NCI-H2171 (cell line): ENCODE measurements around the gene ARHGDIA.
A peak's percentile ranks its signal among the peaks of the same experiment; 100 is the strongest.
"Not testable (repeated sequence)": the region's sequence is repeated elsewhere in the genome, so short reads cannot be mapped to it uniquely, and the experiment has no call there.

Experiments
- DNase-seq: peaks from one replicate; lab custom pipeline; 2025; lab: John Stamatoyannopoulos, UW

Gene ARHGDIA

GRCh38 chr17:81843713-81844326 is 27.3 kb downstream of the ARHGDIA start:
- no peak for DNase-seq

- DNase-seq: no peak
Measured at GRCh38 chr17:81842725-81843504, 28.2 kb downstream of the ARHGDIA start.

DNA sequence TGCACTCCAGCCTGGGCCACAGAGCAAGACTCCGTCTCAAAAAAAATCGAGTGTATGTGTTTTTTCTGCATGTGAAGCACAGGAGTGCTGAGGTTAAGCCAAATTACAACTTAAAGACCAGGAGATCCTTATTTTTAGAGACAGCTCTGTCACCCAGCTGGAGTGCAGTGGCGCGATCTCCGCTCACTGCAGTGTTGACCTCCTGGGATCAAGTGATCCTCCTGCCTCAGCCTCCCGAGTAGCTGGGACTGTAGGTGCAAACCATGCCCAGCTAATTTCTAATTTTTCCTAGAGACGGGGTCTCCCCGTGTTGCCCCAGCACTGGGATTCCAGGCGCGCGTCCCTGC is 28.8 kb downstream of the ARHGDIA start:
- no peak for DNase-seq

DNA sequence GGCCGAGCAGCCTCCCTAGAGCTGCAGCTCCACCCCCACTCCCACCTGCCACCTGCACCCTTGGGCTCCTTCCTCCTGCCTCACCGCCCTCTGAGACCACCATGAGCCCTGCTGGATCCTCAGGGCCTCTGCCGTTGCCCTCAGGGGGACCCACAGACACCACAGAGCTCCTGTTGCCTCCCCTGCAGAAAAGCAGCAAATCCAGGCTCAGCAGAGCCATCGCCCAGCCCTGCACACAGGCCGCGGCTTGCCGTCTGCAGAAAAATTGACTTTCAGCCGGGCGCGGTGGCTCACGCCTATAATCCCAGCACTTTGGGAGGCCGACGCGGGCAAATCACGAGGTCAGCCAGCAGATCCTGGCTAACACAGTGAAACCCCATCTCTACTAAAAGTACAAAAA is 29.3 kb downstream of the ARHGDIA start:
- no peak for DNase-seq

GRCh38 chr17:81840826-81841778 is 30.0 kb downstream of the ARHGDIA start:
- DNase-seq: no peak

DNA sequence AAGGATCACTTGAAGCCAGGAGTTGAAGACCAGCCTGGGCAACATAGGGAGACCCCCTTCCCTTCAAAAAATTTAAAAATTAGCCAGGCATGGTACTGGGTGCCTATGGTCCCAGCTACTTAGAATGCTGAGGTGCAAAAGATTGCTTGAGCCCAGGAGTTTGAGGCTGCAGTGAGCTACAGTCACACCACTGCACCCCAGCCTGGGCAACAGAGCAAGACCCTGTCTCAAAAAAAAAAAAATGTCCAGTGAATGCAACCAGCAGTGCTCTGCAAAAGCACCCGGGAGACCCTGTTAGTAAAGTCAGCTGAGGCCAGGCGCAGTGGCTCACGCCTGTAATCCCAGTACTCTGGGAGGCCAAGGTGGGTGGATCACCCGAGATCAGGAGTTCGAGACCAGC is 31.1 kb downstream of the ARHGDIA start:
- not testable (repeated sequence) for DNase-seq

- DNase-seq: no peak
Measured at GRCh38 chr17:81839301-81839700, 31.8 kb downstream of the ARHGDIA start.

GRCh38 chr17:81838753-81839255 is 32.3 kb downstream of the ARHGDIA start:
- no peak for DNase-seq

GRCh38 chr17:81837641-81838040 is 33.5 kb downstream of the ARHGDIA start:
- no peak for DNase-seq

DNA sequence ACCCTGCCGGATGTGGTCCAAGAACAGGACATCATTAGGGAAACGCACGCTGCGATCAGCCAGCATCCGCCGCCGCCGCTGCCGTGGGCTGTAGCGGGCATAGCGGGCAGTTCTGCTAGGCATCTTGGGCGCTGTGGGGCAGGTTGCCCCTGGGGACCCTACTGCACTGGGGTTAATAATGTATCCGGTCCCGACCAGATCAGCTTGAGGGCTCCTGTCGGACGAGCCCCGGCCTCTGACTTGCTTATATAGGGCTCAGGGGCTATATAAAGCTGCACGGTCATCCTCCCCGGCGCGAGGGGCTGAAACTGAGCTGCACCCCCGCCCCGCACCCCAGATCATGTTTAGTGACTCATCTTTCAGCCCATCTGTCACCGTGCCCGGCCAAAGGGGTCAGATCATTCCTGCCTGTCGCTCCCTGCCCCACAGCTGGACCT is 36.3 kb downstream of the ARHGDIA start, which contains the start of gene PPP1R27:
PPP1R27 (minus strand) TSS at position 220 of the 437 bp plus-strand sequence; CDS start at position 123, 97 bp downstream.
- DNase-seq: no peak

DNA sequence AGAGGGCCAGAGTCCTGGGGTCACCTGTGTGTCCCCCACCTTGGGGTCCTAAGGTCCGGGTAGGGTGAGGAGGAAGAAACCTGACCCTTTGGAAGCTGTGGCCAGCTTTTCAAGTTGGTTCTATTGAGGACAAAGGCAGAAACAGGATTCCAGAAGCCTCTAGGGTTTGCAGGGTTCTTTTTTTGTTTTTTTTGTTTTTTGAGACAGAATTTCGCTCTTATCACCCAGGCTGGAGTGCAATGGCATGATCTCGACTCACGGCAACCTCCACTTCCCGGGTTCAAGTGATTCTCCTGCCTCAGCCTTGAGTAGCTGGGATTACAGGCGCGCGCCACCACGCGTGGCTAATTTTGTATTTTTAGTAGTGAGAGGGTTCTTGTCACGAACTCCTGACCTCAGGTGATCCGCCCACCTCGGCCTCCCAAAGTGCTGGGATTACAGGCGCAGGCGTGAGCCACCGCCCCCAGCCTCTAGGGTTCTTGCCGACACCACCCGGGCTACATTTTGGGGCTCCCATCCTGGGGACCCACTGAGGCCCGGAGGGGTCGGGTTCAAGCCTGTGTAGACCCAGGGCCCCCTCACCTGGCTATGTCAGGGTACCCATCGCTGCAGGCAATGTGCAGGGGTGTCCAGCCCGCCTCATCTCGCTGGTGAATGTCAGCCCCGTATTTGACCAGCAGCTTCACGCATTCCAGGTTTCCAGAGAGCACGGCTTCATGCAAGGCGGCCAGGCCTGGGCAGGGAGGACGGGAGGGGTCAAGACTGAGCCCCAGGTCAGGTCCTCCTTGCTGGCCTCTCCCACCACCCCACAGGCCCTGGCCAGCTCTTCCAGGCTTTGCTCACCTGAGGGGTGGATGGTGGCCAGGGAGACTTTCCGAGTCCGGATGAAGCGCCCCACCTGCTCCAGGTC is 37.0 kb downstream of the ARHGDIA start:
- no peak for DNase-seq

GRCh38 chr17:81833160-81833920 is 37.8 kb downstream of the ARHGDIA start, which contains the start of gene MCRIP1:
Gene MCRIP1 (minus strand): TSS chr17:81833291. CDS start chr17:81824506, 8,785 bp downstream.
- DNase-seq: peak; percentile 96

- DNase-seq: no peak
Measured at GRCh38 chr17:81832608-81833159, 38.5 kb downstream of the ARHGDIA start.

- no peak for DNase-seq
Measured at GRCh38 chr17:81831957-81832607, 39.1 kb downstream of the ARHGDIA start.

- DNase-seq: no peak
Measured at GRCh38 chr17:81831563-81831956, 39.6 kb downstream of the ARHGDIA start.

DNA sequence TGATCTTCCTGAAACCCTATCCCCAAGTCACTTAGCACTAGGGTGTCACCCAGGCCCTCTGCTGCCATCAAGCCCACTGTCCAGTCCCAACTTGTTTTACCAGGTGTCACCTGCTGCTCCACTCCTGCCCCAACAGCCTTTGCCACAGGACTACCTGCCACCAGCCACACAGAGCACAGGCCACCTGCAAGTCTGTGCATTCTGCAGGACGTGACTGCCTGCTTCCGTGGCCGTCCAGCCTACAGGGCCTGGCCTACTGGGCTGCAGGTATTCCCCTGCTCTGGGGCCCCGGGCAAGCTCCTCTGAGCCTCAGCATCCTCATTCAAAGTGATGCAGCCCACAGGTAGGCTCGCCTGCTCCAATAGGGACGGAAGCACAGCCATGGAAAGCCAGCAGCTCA is 41.3 kb downstream of the ARHGDIA start:
- DNase-seq: no peak

DNA sequence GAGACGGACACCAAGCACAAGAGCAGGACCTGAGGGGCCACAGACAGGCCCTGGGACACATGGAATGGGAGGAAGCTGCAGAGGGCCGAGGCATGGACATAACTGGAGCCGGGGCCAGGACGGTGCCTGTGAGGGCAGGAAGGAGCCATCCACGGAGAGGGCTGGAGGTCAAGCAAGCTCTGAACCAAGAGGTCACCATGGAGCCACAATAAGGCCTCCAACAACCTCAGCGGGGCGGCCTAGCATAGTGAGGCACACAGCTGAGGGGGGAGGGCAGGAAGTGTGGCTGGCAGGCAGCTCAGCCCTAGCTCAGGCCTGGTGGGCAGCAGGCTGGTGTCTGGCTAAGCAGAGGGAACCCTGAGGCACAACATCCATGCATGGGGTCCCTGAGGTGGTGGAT is 42.5 kb downstream of the ARHGDIA start:
- no peak for DNase-seq

DNA sequence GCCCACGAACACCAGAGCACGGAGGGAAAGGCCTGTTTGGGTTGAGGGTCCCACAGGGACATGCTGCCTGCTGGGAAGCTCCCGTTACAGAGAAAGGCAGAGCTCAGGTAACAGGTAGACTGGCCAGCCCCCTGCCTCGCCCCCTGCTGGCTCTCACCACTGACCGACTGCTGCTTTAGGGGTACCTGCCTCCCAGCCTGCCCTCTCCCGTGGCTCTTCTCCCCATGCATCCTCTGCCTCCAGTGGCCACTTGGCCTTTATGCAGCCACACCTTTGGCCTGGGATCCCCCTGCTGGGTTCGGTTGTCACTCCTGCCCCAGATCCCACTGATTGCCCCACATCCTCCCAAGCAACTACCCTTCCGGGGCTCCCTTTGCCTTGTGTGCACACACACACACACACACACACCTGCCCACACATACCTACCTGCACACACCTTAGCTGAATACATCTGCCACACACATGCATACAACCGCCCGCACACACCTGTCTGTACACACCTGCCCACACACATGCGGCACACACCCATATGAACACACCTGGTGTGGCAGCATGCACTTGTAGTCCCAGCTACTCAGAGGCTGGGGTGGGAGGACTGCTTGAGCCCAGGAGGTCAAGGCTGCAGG is 45.2 kb downstream of the ARHGDIA start:
- no peak for DNase-seq

DNA sequence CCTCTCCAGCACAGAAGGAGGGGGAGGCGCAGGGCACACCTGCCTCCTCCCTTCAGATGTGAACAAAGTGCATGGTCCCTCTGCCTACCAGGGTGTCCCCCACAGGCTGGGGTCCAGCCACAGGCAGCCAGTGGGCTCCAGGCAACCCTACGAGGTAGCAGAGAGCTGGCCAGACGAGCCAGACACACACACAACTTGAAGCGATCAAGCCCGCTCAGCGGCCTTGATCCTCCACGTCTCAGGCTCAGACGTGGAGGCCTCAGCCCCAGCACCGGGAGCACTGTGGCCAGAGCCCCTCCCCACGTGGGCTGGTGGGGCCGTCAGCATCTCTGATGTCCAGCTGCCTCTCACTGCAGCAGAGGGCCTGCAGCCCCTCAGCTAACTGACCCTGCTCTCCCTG is 46.5 kb downstream of the ARHGDIA start:
- no peak for DNase-seq
